ENCODE measurements around the gene TTLL11. TPM values are rescaled to one million over a fixed set of nuclear protein-coding genes. Genes with fewer than 3 reads are reported as not detected.
"Not testable (repeated sequence)": the region's sequence is repeated elsewhere in the genome, so short reads cannot be mapped to it uniquely, and the experiment has no call there.

The TTLL11 gene
- total RNA-seq, 1 experiment from 2014 or later = 3.8 TPM

- no peak for DNase-seq (ENCODE audit: low read depth in 1 of 2, low spot score in 2 of 2)
- Histone ChIP-seq H3K36me3 (no peaks in the 10 kb centered on the region), H3K27me3 (replicated peaks) (no peaks in the 10 kb centered on the region), H3K4me1 (replicated peaks) (no peaks in the 10 kb centered on the region), H3K27ac (no peak overlapping the region), H3K4me3 (no peak overlapping the region), H3K9me3 (replicated peaks) (0 out of 2 replicates have a peak, but pooled peaks cover 3% of the 10 kb centered on the region)
Measured at GRCh38 chr9:121808781-121809180, 284.3 kb downstream of the TTLL11 start.

GRCh38 chr9:121807823-121808278 lies 285.3 kb downstream of the TTLL11 start:
- Histone ChIP-seq H3K9me3 (replicated peaks) (0 out of 2 replicates have a peak, but pooled peaks cover 3% of the 10 kb centered on the region), H3K27me3 (replicated peaks) (no peaks in the 10 kb centered on the region), H3K27ac (no peak overlapping the region), H3K36me3 (no peaks in the 10 kb centered on the region), H3K4me1 (replicated peaks) (no peaks in the 10 kb centered on the region), H3K4me3 (no peak overlapping the region)
- no peak for DNase-seq (ENCODE audit: low read depth in 1 of 2, low spot score in 2 of 2)

- no peak for DNase-seq (ENCODE audit: low read depth in 1 of 2, low spot score in 2 of 2)
- H3K36me3 ChIP-seq = no peaks in the 10 kb centered on the region
- no peak overlapping the region for H3K27ac ChIP-seq
- H3K9me3 ChIP-seq (replicated peaks) = 0 out of 2 replicates have a peak, but pooled peaks cover 3% of the 10 kb centered on the region
- no peaks in the 10 kb centered on the region for H3K4me1 ChIP-seq (replicated peaks)
- H3K27me3 ChIP-seq (replicated peaks) = no peaks in the 10 kb centered on the region; the same call in none of the 2 replicates
- no peak overlapping the region for H3K4me3 ChIP-seq
Measured at GRCh38 chr9:121807069-121807822, 285.9 kb downstream of the TTLL11 start.

- Histone ChIP-seq H3K27me3 (replicated peaks) (peaks cover 9% of the 10 kb centered on the region), H3K4me3 (no peak overlapping the region), H3K9me3 (replicated peaks) (0 out of 2 replicates have a peak, but pooled peaks cover 3% of the 10 kb centered on the region), H3K4me1 (replicated peaks) (no peaks in the 10 kb centered on the region), H3K27ac (no peak overlapping the region), H3K36me3 (no peaks in the 10 kb centered on the region)
- no peak for DNase-seq (ENCODE audit: low read depth in 1 of 2, low spot score in 2 of 2)
Measured at GRCh38 chr9:121802753-121803152, 290.4 kb downstream of the TTLL11 start.

GRCh38 chr9:121801579-121801978 lies 291.5 kb downstream of the TTLL11 start:
- Histone ChIP-seq H3K27me3 (replicated peaks) (peaks cover 9% of the 10 kb centered on the region), H3K9me3 (replicated peaks) (0 out of 2 replicates have a peak, but pooled peaks cover 3% of the 10 kb centered on the region)

GRCh38 chr9:121800376-121800775 lies 292.7 kb downstream of the TTLL11 start:
- peaks cover 9% of the 10 kb centered on the region for H3K27me3 ChIP-seq (replicated peaks)
- H3K9me3 ChIP-seq (replicated peaks) = 0 out of 2 replicates have a peak, but pooled peaks cover 3% of the 10 kb centered on the region
- H3K36me3 ChIP-seq = no peaks in the 10 kb centered on the region
- H3K27ac ChIP-seq = no peak overlapping the region
- H3K4me3 ChIP-seq = no peak overlapping the region
- H3K4me1 ChIP-seq (replicated peaks) = no peaks in the 10 kb centered on the region
- no peak for DNase-seq (ENCODE audit: low read depth in 1 of 2, low spot score in 2 of 2)

More at GRCh38 chr9:121801579-121801978, 291.5 kb downstream of the TTLL11 start:
- Histone ChIP-seq H3K27ac (no peak overlapping the region), H3K4me3 (no peak overlapping the region), H3K36me3 (no peaks in the 10 kb centered on the region), H3K4me1 (replicated peaks) (no peaks in the 10 kb centered on the region)
- DNase-seq (ENCODE audit: low read depth in 1 of 2, low spot score in 2 of 2) = no peak

DNA sequence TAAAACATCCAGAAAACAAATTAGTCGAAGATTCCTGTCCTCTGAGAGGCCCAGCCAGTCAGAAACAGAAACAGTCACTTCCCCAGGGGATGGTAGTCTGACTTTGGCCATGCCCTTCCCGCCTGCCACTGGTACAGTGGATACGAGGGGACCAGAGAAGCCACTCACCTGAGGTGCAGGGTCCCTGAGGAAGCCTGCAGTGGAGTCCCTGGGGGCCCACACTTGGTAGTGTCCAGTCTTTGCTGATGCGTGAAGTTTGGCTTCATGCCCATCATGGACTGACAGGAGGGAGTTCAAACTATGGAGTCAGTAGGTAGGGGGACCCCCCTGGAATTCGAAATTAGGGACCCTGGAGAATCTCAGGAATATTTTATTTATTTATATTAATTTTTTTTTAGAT lies 294.2 kb downstream of the TTLL11 start:
- Histone ChIP-seq H3K9me3 (replicated peaks) (no peaks in the 10 kb centered on the region), H3K27me3 (replicated peaks) (peaks cover 9% of the 10 kb centered on the region)
- no peak for DNase-seq (ENCODE audit: low read depth in 1 of 2, low spot score in 2 of 2)

DNA sequence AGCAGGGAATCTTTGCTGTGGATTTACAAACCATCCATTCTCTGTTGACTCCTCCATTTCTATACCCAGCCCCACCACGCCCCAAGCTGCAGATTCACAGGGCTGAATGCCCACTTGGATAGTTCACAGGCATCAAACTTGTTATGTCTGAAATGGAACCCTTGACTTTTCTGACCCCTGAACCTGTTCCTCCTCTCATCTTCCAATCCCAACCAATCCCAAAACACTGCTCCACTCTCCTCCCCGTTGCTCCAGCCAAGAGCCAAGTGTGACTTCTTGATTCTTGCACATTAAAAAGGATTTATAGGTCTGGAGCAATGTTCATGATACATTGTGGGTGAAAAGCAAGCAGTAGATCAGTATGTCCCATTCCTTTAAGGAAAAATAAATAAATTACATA lies 296.0 kb downstream of the TTLL11 start:
- no peaks in the 10 kb centered on the region for H3K9me3 ChIP-seq (replicated peaks)
- no peak overlapping the region for H3K27ac ChIP-seq
- H3K36me3 ChIP-seq = no peaks in the 10 kb centered on the region
- no peak overlapping the region for H3K4me3 ChIP-seq
- H3K4me1 ChIP-seq (replicated peaks) = no peaks in the 10 kb centered on the region
- H3K27me3 ChIP-seq (replicated peaks) = peaks cover 9% of the 10 kb centered on the region; the same call in 1 of the 2 replicates
- no peak for DNase-seq (ENCODE audit: low read depth in 1 of 2, low spot score in 2 of 2)

More for the DNA sequence above, 294.2 kb downstream of the TTLL11 start:
- no peak overlapping the region for H3K4me3 ChIP-seq
- no peak overlapping the region for H3K27ac ChIP-seq
- H3K4me1 ChIP-seq (replicated peaks) = no peaks in the 10 kb centered on the region
- no peaks in the 10 kb centered on the region for H3K36me3 ChIP-seq

- not testable (repeated sequence) for H3K4me1 ChIP-seq (replicated peaks); H3K27ac ChIP-seq; H3K27me3 ChIP-seq (replicated peaks); DNase-seq (ENCODE audit: low read depth in 1 of 2, low spot score in 2 of 2); H3K9me3 ChIP-seq (replicated peaks); H3K36me3 ChIP-seq; H3K4me3 ChIP-seq
Measured at GRCh38 chr9:121794334-121794733, 298.8 kb downstream of the TTLL11 start.

GRCh38 chr9:121792476-121792875 lies 300.6 kb downstream of the TTLL11 start:
- not testable (repeated sequence) for H3K4me3 ChIP-seq; H3K27ac ChIP-seq; H3K27me3 ChIP-seq (replicated peaks); DNase-seq (ENCODE audit: low read depth in 1 of 2, low spot score in 2 of 2); H3K9me3 ChIP-seq (replicated peaks); H3K36me3 ChIP-seq; H3K4me1 ChIP-seq (replicated peaks)

DNA sequence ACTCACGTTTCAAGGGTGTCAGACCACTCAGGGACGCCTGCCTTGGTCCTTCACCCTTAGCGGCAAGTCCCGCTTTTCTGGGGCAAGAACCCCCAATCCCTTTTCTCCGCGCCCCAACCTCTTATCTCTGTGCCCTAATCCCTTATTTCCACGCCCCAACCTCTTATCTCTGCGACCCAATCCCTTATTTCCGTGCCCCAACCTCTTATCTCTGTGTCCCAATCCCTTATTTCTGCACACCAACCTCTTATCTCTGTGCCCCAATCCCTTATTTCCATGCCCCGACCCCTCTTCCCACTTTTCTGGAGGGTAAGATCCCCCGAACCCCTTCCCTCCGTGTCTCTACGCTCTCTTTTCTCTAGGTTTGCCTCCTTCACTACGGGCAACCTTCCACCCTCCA lies 302.3 kb downstream of the TTLL11 start:
- H3K27ac ChIP-seq = no peak overlapping the region
- DNase-seq (ENCODE audit: low read depth in 1 of 2, low spot score in 2 of 2) = no peak
- no peaks in the 10 kb centered on the region for H3K4me1 ChIP-seq (replicated peaks)

GRCh38 chr9:121788686-121789366 lies 304.3 kb downstream of the TTLL11 start:
- Histone ChIP-seq H3K36me3 (no peaks in the 10 kb centered on the region), H3K4me3 (no peak overlapping the region), H3K27ac (no peak overlapping the region), H3K4me1 (replicated peaks) (no peaks in the 10 kb centered on the region), H3K9me3 (replicated peaks) (no peaks in the 10 kb centered on the region), H3K27me3 (replicated peaks) (no peaks in the 10 kb centered on the region)
- no peak for DNase-seq (ENCODE audit: low read depth in 1 of 2, low spot score in 2 of 2)

More for the DNA sequence above, 302.3 kb downstream of the TTLL11 start:
- no peaks in the 10 kb centered on the region for H3K36me3 ChIP-seq
- H3K4me3 ChIP-seq = no peak overlapping the region
- H3K9me3 ChIP-seq (replicated peaks) = no peaks in the 10 kb centered on the region
- no peaks in the 10 kb centered on the region for H3K27me3 ChIP-seq (replicated peaks)

- no peaks in the 10 kb centered on the region for H3K4me1 ChIP-seq (replicated peaks)
- H3K9me3 ChIP-seq (replicated peaks) = no peaks in the 10 kb centered on the region
Measured at GRCh38 chr9:121786998-121787422, 306.1 kb downstream of the TTLL11 start.

GRCh38 chr9:121786543-121786948 lies 306.6 kb downstream of the TTLL11 start:
- Histone ChIP-seq H3K27me3 (replicated peaks) (no peaks in the 10 kb centered on the region), H3K27ac (no peak overlapping the region), H3K36me3 (no peaks in the 10 kb centered on the region), H3K9me3 (replicated peaks) (no peaks in the 10 kb centered on the region), H3K4me3 (no peak overlapping the region), H3K4me1 (replicated peaks) (no peaks in the 10 kb centered on the region)
- DNase-seq (ENCODE audit: low read depth in 1 of 2, low spot score in 2 of 2) = peak in 1 of 2 experiments; percentile 29

More at GRCh38 chr9:121786998-121787422, 306.1 kb downstream of the TTLL11 start:
- Histone ChIP-seq H3K4me3 (no peak overlapping the region), H3K27me3 (replicated peaks) (no peaks in the 10 kb centered on the region), H3K27ac (no peak overlapping the region), H3K36me3 (no peaks in the 10 kb centered on the region)
- DNase-seq (ENCODE audit: low read depth in 1 of 2, low spot score in 2 of 2) = no peak
